OCI-LY3 (cell line): ENCODE results near the gene SFT2D1.

Experiments used
- CTCF ChIP-seq: fragments of 200-600, 300-600 bp; sonication (generic); IDR thresholded peaks from 2 replicates; pipeline ENCODE4 v1.5.1; 2014; ENCODE audit warnings: antibody characterized with exemption, low read length, low read depth
- EZH2phosphoT487 ChIP-seq: fragments of 200-600 bp; shearing (Covaris generic); IDR thresholded peaks from 2 replicates; pipeline ENCODE4 v1.6.1; 2018; ENCODE audit warnings: antibody characterized with exemption, mixed run types, low read depth

GRCh38 chr6:166365221-166365620, 22.9 kb upstream of the SFT2D1 start:
- TF ChIP-seq CTCF = no peak
- TF ChIP-seq EZH2phosphoT487 = no peak
